ENCODE results near the gene CCL2.

The CCL2 gene

GRCh38 chr17:34259146-34259545, 4.1 kb downstream of the CCL2 start:
- no peak overlapping the region for H3K27ac ChIP-seq

GRCh38 chr17:34260861-34261260, 5.8 kb downstream of the CCL2 start:
- Histone ChIP-seq H3K27ac (no peak overlapping the region), H3K36me3 (no peaks in the 10 kb centered on the region)
- no peak for DNase-seq

More at GRCh38 chr17:34259146-34259545, 4.1 kb downstream of the CCL2 start:
- DNase-seq, result no peak
- TF ChIP-seq CTCF (IDR thresholded peaks at IDR 0.05; ENCODE audit: low read depth, low read length), result no peak
- H3K9me3 ChIP-seq (ENCODE audit: severe bottlenecking), result no peaks in the 10 kb centered on the region
- H3K36me3 ChIP-seq, result no peaks in the 10 kb centered on the region
- H3K27me3 ChIP-seq (ENCODE audit: insufficient read depth, low read depth, severe bottlenecking), result peaks cover 75% of the 10 kb centered on the region
- H3K4me3 ChIP-seq (ENCODE audit: low read depth, low read length), result no peak overlapping the region

GRCh38 chr17:34261568-34262337, 6.7 kb downstream of the CCL2 start:
- no peak for TF ChIP-seq CTCF (IDR thresholded peaks at IDR 0.05; ENCODE audit: low read depth, low read length)
- H3K27ac ChIP-seq, result no peak overlapping the region
- peaks cover 75% of the 10 kb centered on the region for H3K27me3 ChIP-seq (ENCODE audit: insufficient read depth, low read depth, severe bottlenecking)
- no peak for DNase-seq
- no peaks in the 10 kb centered on the region for H3K9me3 ChIP-seq (ENCODE audit: severe bottlenecking)
- no peak overlapping the region for H3K4me3 ChIP-seq (ENCODE audit: low read depth, low read length)
- H3K36me3 ChIP-seq, result no peaks in the 10 kb centered on the region

More at GRCh38 chr17:34260861-34261260, 5.8 kb downstream of the CCL2 start:
- Histone ChIP-seq H3K27me3 (ENCODE audit: insufficient read depth, low read depth, severe bottlenecking) (peaks cover 74% of the 10 kb centered on the region), H3K9me3 (ENCODE audit: severe bottlenecking) (no peaks in the 10 kb centered on the region), H3K4me3 (ENCODE audit: low read depth, low read length) (no peak overlapping the region)
- no peak for TF ChIP-seq CTCF (IDR thresholded peaks at IDR 0.05; ENCODE audit: low read depth, low read length)

- no peak for TF ChIP-seq CTCF (IDR thresholded peaks at IDR 0.05; ENCODE audit: low read depth, low read length)
- Histone ChIP-seq H3K9me3 (ENCODE audit: severe bottlenecking) (no peaks in the 10 kb centered on the region), H3K27ac (no peak overlapping the region), H3K4me3 (ENCODE audit: low read depth, low read length) (no peak overlapping the region), H3K27me3 (ENCODE audit: insufficient read depth, low read depth, severe bottlenecking) (peaks cover 62% of the 10 kb centered on the region), H3K36me3 (no peaks in the 10 kb centered on the region)
- no peak for DNase-seq
These were observed 10.6 kb downstream of the CCL2 start for GRCh38 chr17:34265711-34266110.

- no peak for TF ChIP-seq CTCF (IDR thresholded peaks at IDR 0.05; ENCODE audit: low read depth, low read length)
- H3K36me3 ChIP-seq, result no peaks in the 10 kb centered on the region
- peaks cover 65% of the 10 kb centered on the region for H3K27me3 ChIP-seq (ENCODE audit: insufficient read depth, low read depth, severe bottlenecking)
- H3K4me3 ChIP-seq (ENCODE audit: low read depth, low read length), result no peak within 1 kb of the TSS
- no peaks in the 10 kb centered on the region for H3K9me3 ChIP-seq (ENCODE audit: severe bottlenecking)
- no peak within 1 kb of the TSS for H3K27ac ChIP-seq
- no peak for DNase-seq
These were observed 14.9 kb downstream of the CCL2 start, which contains the start of gene CCL7 for GRCh38 chr17:34269969-34270368. CCL7 (plus strand) TSS chr17:34270221; CDS start chr17:34270291, 70 bp downstream.

All from WERI-Rb-1 (cell line).